GM19240 (cell line): ENCODE results near the gene FKRP.
"Not testable (repeated sequence)": the region's sequence is repeated elsewhere in the genome, so short reads cannot be mapped to it uniquely, and the experiment has no call there.

Experiments used
- DNase-seq: peaks from one replicate; pipeline ENCODE4 v3.0.0; 2011; ENCODE audit warnings: low spot score; ENCODE audit not compliant: insufficient read length

The FKRP gene

DNA sequence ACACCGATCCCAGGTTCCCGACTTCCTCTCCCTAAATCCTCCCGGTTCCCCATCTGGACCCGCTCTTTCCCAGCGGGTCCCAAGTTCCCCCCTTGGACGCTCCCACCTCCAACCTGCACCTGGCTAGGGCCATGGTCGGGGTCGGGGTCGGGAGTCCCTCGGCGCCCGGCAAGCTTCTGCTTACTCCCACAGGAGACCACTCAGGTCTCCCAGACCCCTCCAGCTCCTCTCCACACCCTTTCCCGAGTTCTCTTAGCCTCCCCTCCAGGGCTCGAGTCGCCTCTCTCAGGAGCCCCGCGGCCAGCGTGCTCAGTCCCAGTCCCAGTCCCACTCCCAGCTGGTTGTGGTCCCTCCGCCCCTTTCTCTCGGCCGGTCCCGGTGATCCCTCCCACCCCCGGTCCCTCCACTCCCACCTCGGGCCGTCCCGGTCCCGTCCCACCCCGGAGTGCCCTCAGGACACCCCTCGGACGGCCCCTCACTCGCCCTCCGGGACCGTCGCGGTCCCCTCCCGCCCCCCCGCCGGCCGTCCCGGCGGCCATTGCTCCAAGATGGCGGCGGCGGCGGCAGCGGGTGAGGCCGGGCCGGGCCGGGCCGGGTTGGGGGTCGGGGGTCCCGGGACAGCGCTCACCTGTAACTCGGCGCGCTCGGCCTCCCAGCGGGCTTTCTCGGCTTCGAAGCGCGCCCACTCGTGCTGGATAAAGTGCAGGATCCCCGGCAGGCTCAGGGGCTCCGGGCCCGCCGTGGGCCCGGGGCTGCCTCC, at the start of gene FKRP:
TSS of gene FKRP (plus strand) at position 537 of the 760 bp plus-strand sequence. CDS start 9,394 bp downstream, outside the sequence.
- no peak for DNase-seq

DNA sequence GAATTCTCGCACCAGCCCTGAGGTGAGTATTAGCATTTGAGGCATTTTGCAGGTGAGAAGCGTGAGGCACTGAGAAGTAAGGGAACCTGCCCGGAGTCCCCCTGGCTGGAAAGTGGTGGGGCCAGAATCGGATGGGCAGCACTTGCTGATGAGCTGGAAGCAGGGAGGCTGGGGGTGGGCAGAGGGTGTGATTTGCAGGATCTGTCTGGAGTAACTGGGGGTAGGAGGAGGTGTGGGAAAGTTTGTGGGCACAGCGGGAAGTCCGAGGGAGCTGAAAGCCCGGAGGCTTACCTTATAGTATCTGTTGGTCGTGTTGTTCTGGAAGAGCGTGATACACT, 49.0 kb upstream of the FKRP start:
- DNase-seq, result no peak

GRCh38 chr19:46697204-46697960, 48.5 kb upstream of the FKRP start:
- DNase-seq, result no peak

- DNase-seq, result no peak
These were observed 47.2 kb upstream of the FKRP start for GRCh38 chr19:46698395-46699321.

DNA sequence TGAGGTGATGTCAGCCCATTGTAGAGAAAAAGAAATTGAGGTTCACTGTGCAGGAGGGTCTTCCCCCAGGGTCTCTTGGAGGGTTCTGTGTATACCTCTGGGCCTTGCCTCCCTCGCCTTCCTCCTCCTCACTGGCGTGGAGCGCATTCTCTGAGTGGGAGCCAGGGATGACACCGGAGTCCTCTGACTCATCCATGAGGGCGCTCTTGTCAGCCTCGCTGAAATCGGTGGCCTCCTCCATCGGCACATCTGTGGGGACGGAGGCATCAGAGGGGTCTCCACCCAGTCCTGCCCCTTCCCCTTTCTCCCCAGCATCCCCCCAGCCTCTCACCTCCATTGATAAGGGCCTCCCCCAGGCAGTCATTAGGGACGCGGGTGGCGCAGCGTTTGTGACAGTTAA, 45.2 kb upstream of the FKRP start:
- DNase-seq, result no peak

DNA sequence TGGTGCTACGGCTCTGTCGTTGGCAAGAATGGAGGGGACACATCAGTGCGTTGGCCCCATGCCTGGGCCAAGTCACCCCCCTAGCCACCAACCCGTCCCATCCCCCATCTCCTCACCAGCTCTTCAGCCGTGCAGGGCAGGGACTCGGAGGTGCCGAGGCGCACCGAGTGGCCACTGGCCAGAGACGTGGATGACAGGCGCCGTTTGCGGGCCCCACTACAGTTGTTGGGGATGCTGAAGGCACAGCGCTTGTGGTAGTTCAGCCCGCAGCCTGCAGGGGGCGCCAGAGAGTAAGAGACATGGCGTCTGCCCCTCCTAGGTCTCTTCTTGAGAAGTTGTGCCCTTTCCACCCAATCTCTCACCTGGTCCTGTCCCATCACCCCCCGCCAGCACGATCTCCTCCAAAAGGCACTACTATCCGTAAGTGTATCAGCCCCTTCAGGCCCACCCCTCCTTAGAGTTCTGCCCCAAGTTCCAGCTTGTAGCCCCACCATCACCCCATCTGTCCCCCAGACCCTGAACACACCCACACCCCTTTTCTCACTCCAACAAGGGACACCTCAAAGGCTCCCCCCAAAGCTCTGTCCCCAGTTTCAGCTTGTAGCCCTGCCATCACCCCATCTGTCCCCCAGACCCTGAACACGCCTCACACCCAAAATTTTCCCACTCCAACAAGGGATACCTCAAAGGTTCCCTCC, 41.3 kb upstream of the FKRP start:
- DNase-seq, result peak; percentile 80

- no peak for DNase-seq
These were observed 35.2 kb upstream of the FKRP start for GRCh38 chr19:46710687-46711086.

DNA sequence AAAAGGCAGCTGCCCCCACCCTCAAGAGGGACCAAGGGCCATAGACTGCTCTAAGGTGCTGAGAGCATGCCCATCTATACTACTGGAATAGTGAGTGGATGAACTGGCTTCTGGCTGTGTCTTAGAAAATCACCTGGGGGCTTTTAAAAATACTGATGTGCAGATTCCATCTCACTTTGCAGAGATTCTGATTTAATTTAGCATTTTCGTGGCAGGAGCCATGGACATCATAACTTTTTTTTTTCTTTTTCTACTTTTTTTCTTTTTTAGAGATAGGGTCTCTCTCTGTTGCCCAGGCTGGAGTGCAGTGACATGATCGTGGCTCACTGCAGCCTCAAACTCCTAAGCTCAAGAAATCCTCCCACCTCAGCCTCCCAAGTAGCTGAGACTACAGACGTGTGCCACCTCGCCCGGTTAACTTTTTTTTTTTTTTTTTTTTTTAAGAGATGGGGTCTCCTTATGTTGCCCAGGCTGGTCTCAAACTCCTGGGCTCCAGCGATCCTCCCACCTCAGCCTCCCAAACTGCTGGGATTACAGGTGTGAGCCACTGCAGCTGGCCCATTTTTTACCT, 33.0 kb upstream of the FKRP start:
- not testable (repeated sequence) for DNase-seq

- DNase-seq, result peak; percentile 84
These were observed 31.9 kb upstream of the FKRP start for GRCh38 chr19:46713781-46714443.

DNA sequence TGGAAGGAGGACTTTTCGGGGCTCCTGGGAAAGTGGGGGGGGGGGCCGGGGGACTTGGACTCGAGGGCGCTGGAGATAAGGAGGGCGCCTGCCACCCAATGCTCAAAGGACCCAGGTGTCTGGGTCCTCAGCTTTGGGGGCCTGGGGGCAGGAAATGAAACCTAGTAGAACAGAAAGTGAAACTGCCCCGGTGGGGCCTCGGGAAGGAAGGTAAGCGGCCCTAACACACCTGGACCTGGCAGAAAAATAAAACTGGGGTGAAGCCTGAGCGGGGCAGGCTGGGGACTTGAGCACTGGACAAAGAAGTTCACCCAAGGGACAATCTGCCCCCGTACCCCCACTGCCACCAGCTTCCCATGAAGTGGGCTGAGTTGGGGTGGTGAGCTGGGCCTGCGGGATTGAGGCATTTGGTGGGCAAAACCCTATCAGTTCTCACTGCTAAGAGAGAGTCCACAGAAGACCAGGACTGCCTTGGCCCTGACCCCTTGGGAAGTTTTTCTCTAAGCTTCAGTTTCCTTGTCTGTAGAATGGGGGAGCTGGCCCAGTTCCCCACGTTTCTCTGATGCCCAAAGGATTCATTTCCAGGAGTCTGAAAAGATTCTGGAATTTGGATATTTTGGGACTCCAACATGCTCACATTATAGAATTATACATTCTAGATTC, 31.3 kb upstream of the FKRP start:
- peak; percentile 72 for DNase-seq

DNA sequence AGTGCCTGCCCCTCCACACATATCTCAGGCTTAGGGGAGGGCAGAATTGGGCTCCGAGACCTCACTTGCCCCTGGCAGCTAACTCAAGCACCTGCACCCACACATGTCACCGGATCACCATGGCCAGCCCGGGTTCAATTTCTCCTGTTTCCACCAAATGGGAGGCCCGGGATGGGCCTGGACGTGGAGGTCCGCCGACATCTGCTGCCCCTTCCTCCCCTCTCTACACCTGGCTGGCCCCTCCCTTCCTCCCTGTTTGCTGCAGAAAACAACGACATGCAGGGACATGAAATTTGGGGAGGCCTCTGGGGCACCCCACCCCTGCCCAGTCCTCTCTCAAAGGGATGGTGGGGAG, 30.3 kb upstream of the FKRP start:
- no peak for DNase-seq

DNA sequence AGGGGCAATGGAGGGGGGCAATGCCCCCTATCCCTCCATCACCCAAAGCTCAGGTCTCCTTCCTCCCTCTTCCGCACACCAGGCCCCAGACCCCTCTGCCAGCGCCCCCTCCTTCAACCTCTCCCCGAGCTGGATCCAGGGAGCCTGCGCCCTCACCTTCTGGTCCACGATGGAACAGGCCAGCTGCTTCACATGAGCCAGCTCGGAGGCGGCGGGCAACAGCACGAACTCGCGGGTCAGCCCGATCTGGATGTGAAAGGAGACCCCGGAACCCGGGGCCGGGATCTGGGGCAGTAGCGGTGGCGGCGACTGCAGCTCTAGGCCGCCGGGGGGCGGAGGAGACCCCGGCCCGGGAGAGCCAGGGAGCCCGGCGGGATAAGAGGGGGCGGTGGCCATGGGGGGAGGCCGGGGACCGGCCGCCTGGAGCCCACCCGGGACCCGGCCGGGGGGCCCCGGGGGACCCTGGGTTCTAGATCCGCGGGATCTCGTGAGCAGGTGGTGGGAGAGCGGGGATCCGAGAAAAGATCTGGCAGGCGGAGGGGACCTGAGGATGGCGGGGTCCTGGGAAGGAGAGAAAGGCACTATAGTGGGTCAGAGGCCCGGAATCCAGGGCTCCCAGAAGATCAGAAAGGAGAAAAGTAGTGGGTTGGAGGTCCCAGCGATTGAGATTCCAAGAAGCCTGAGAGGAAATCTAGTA, 29.7 kb upstream of the FKRP start:
- DNase-seq, result no peak

- no peak for DNase-seq
These were observed 29.2 kb upstream of the FKRP start for GRCh38 chr19:46716672-46717033.

- peak; percentile 79 for DNase-seq
These were observed 28.7 kb upstream of the FKRP start, which contains the start of gene PRKD2 for GRCh38 chr19:46717034-46717715. Gene PRKD2, minus strand, starts transcription at chr19:46717114. Its CDS starts 744 bp downstream, at chr19:46716370.

DNA sequence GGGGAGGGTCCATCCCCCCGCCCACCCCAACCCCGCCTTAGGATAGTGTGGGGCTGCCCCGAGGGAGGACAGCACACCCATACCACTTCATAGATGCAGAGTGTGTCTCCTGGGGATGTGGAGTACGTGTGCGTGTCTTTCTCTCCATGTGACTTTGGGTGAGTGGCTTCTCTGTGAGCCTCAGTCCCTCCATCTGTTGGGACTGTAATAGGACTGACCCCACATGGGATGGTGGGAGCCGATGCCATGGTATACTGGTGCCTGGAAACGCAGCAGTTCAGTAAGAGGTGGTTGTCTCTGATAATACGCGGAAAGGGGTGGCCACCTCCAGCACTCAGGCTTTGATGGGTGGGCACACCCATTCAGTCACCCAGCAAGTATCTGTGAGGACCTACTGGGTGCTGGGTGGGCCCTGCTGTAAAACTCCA, 28.1 kb upstream of the FKRP start:
- DNase-seq, result no peak

- DNase-seq, result peak; percentile 57
These were observed 27.5 kb upstream of the FKRP start for GRCh38 chr19:46718157-46718933.

DNA sequence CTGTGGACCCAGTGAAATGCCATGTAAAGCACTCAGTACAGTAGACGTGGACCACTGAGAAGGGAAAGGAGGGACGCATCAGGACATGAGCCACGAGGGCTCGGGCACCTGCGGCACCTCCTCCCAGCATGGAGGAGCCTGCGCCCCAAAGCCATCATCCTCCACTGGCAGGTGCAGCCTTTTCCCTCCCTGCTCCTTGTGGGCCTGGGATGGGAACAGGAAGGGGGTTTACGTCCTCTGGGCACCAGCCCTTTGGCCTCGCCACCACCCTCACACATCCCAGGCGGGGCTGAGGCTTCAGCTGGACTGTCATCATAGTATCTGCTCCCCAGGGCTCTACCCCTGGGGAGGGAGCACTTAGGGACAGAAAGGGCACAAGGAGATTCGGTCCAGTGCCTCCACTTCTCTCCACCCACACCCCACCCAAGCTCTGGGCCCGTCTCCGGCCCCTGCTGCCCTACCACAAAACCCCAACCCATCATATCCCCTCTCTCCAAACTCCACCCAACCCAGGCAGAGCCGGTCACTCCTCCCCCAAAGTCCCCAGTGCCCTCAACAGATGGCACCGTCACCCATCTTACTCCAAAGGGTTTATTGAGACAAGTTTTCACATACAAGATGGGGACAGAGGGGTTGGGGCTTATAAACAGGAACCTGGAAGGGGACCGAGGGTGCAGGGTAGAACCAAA, 26.8 kb upstream of the FKRP start:
- peak; percentile 54 for DNase-seq
